Measurements from ENCODE around the gene PHC2. TPM values are rescaled to one million over a fixed set of nuclear protein-coding genes. Genes with fewer than 3 reads are reported as not detected.

The PHC2 gene
- total and polyA plus RNA-seq, 9 of the 15 experiments (the other 6 are each of a cell fraction or from before 2014, with no cell fraction given) = 3.1 to 67.6 (median 34.6) TPM

GRCh38 chr1:33382661-33383415 lies 48.1 kb downstream of the PHC2 start:
- no TSS peak for BruUV-seq (replicated peaks)
- H3K9me3 ChIP-seq (replicated peaks; ENCODE audit: control insufficient read depth, insufficient read depth, low read depth, low read length) = no peaks in the 10 kb centered on the region
- WGBS (ENCODE audit: insufficient coverage, low coverage, missing lambda C conversion rate) = 12% methylated on average over 9 of the region's 9 CpGs
- TF ChIP-seq EHMT2 (IDR thresholded peaks at IDR 0.05) (no peak), PREB (CRISPR knock-in tag; IDR thresholded peaks at IDR 0.05) (no peak), BMI1 (IDR thresholded peaks at IDR 0.05; ENCODE audit: low read length) (no peak), NFE2 (IDR thresholded peaks at IDR 0.05; ENCODE audit: low read depth) (no peak), RERE (CRISPR knock-in tag; IDR thresholded peaks at IDR 0.05; ENCODE audit: borderline replicate concordance) (no peak), E2F8 (IDR thresholded peaks at IDR 0.05; ENCODE audit: low read depth, partially characterized antibody) (no peak), ARID3B (CRISPR knock-in tag; IDR thresholded peaks at IDR 0.05; ENCODE audit: borderline replicate concordance) (no peak), TCFL5 (CRISPR knock-in tag; conservative IDR thresholded peaks at IDR 0.05) (no peak), POLR2A (conservative IDR thresholded peaks at IDR 0.05) (no peak), TAL1 (IDR thresholded peaks at IDR 0.05) (no peak), ZNF695 (CRISPR knock-in tag; IDR thresholded peaks at IDR 0.05) (no peak), PTBP1 (IDR thresholded peaks at IDR 0.05; ENCODE audit: low read depth, low read length) (no peak)

More at GRCh38 chr1:33382661-33383415, 48.1 kb downstream of the PHC2 start:
- Histone ChIP-seq H3K79me2 (ENCODE audit: control insufficient read depth, insufficient read depth, low read length) (no peaks in the 10 kb centered on the region), H3K36me3 (ENCODE audit: control insufficient read depth, insufficient read depth, low read length) (no peaks in the 10 kb centered on the region), H3K4me3 (no peak overlapping the region), H3K4me1 (replicated peaks in 1 of 2; ENCODE audit: control insufficient read depth in 2 of 2, insufficient read depth in 2 of 2, low read length in 2 of 2) (no peaks in the 10 kb centered on the region), H3K9ac (ENCODE audit: insufficient read depth in 1 of 2, low read depth in 2 of 2, low read length in 2 of 2) (no peak overlapping the region), H3K9me1 (ENCODE audit: control insufficient read depth, insufficient read depth, low read length) (no peaks in the 10 kb centered on the region), H2AFZ (ENCODE audit: low read depth, low read length) (no peak overlapping the region), H4K20me1 (replicated peaks; ENCODE audit: control insufficient read depth, insufficient read depth, low read length) (0 out of 2 replicates have a peak, but pooled peaks cover 3% of the 10 kb centered on the region), H3K27me3 (ENCODE audit: control insufficient read depth in 2 of 2, insufficient read depth in 2 of 2, low read length in 2 of 2) (peaks cover 11 to 13% of the 10 kb centered on the region in 2 experiments; a peak in 3 of 5 replicates), H3K27ac (ENCODE audit: extremely low read depth, low read depth, low read length) (no peak overlapping the region), H3K4me2 (ENCODE audit: insufficient read depth, low read length) (no peak overlapping the region)
- ChIA-PET CTCF (ENCODE audit: low intra/inter-chr PET ratio) (no interaction called here), POLR2A (interaction anchor here (0.7 kb wide), 1 partner anchor 129 kb away, joined by 3 read pairs; no protein-coding TSS in a partner anchor)
- FAIRE-seq = no peak
- in situ Hi-C loops (cut with MboI) (no loop called here), intact Hi-C loops (cut with micrococcal nuclease) (no loop called here)
- ATAC-seq = no peak
- no peak for DNase-seq (ENCODE audit: extremely low read depth in 1 of 4, low spot score in 3 of 4)

Measured in K562 (cell line).